NCI-H128 (cell line): ENCODE results near the gene OR52M1.

Experiments
- DNase-seq: peaks from one replicate; lab custom pipeline; 2025; ENCODE audit not compliant: unreplicated experiment; lab: John Stamatoyannopoulos, UW

OR52M1 gene

GRCh38 chr11:4565371-4565770 lies 20.4 kb downstream of the OR52M1 start:
- no peak for DNase-seq

- DNase-seq: no peak
Observed at GRCh38 chr11:4569075-4569474, 24.1 kb downstream of the OR52M1 start.

- no peak for DNase-seq
Observed at GRCh38 chr11:4576880-4577279, 31.9 kb downstream of the OR52M1 start.

- DNase-seq: no peak
Observed at GRCh38 chr11:4577761-4578160, 32.8 kb downstream of the OR52M1 start.

GRCh38 chr11:4578624-4579023 lies 33.6 kb downstream of the OR52M1 start:
- no peak for DNase-seq

- DNase-seq: no peak
Observed at GRCh38 chr11:4580124-4580523, 35.1 kb downstream of the OR52M1 start.

GRCh38 chr11:4581443-4581842 lies 36.5 kb downstream of the OR52M1 start, which contains the start of gene OR52I2:
TSS of gene OR52I2 (plus strand) at chr11:4581743.
- DNase-seq: no peak

- no peak for DNase-seq
Observed at GRCh38 chr11:4589017-4589416, 44.0 kb downstream of the OR52M1 start.

- no peak for DNase-seq
Observed at GRCh38 chr11:4593739-4594138, 48.7 kb downstream of the OR52M1 start, which contains the start of gene OR52I1. TSS of gene OR52I1 (plus strand) at chr11:4594039. CDS start at chr11:4594039, 0 bp downstream.
